ENCODE data around the gene ERC2. TPM values are rescaled to one million over a fixed set of nuclear protein-coding genes. Genes with fewer than 3 reads are reported as not detected.

Gene ERC2
- total and polyA plus RNA-seq, 2 donors (not counting 1 experiment from before 2014, with no cell fraction given), result 0.14 to 0.17 TPM

DNA sequence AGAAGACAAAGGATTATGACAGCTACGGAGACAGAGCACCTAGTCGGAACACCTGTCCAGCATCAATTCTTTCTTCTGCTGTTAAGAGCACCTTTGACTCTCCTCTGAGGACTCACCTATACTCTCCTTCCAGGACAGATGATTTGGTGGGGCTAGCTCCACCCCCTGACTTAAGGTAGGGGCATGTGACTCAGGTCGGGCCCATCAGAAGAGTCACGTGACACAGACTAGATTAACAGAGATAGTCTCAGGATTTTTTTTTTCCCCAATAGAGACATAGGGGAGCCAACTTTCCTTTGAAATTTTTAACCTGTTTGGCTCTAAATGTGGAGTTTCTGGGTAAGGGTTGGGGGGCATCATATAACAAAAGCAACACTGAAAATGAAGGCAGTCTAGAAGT is 969.7 kb downstream of the ERC2 start:
- no peak overlapping the region for H3K9ac ChIP-seq (ENCODE audit: insufficient read depth, low read length)
- no peak for DNase-seq (ENCODE audit: low read depth in 2 of 2)
- H3K4me3 ChIP-seq (replicated peaks in 1 of 4; ENCODE audit: control extremely low read depth in 1 of 4, insufficient read depth in 1 of 4, low read depth in 3 of 4, low read length in 4 of 4), result no peak overlapping the region
- no peaks in the 10 kb centered on the region for H3K27me3 ChIP-seq (ENCODE audit: control insufficient read depth, insufficient read depth, low read length)
- H4K20me1 ChIP-seq (ENCODE audit: control insufficient read depth, extremely low read depth, insufficient read depth, low read length), result no peaks in the 10 kb centered on the region
- no peak overlapping the region for H3K27ac ChIP-seq (ENCODE audit: insufficient read depth, low read length)
- no peaks in the 10 kb centered on the region for H3K79me2 ChIP-seq (ENCODE audit: control insufficient read depth, insufficient read depth, low read length)
- TF ChIP-seq EZH2 (IDR thresholded peaks at IDR 0.05; ENCODE audit: low read length, missing control alignments), result no peak
- TF ChIP-seq, protein P1, sequence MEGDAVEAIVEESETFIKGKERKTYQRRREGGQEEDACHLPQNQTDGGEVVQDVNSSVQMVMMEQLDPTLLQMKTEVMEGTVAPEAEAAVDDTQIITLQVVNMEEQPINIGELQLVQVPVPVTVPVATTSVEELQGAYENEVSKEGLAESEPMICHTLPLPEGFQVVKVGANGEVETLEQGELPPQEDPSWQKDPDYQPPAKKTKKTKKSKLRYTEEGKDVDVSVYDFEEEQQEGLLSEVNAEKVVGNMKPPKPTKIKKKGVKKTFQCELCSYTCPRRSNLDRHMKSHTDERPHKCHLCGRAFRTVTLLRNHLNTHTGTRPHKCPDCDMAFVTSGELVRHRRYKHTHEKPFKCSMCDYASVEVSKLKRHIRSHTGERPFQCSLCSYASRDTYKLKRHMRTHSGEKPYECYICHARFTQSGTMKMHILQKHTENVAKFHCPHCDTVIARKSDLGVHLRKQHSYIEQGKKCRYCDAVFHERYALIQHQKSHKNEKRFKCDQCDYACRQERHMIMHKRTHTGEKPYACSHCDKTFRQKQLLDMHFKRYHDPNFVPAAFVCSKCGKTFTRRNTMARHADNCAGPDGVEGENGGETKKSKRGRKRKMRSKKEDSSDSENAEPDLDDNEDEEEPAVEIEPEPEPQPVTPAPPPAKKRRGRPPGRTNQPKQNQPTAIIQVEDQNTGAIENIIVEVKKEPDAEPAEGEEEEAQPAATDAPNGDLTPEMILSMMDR (conservative IDR thresholded peaks at IDR 0.05 in 1 of 2, IDR thresholded peaks at IDR 0.05 in 1 of 2; ENCODE audit: low read depth in 1 of 2, low read length in 2 of 2), result no peak
- no peaks in the 10 kb centered on the region for H3K9me3 ChIP-seq (ENCODE audit: control insufficient read depth, insufficient read depth, low read depth, low read length)
- no peak overlapping the region for H2AFZ ChIP-seq (ENCODE audit: low read length)
- no peak overlapping the region for H3K4me2 ChIP-seq (ENCODE audit: extremely low read depth, insufficient read depth, low read length)
- H3K4me1 ChIP-seq (ENCODE audit: control insufficient read depth, extremely low read depth, insufficient read depth, low read length), result no peaks in the 10 kb centered on the region
- H3K36me3 ChIP-seq (ENCODE audit: control insufficient read depth, insufficient read depth, low read length), result no peaks in the 10 kb centered on the region

GRCh38 chr3:55497250-55497649 is 971.0 kb downstream of the ERC2 start:
- Histone ChIP-seq H3K79me2 (ENCODE audit: control insufficient read depth, insufficient read depth, low read length) (no peaks in the 10 kb centered on the region), H4K20me1 (ENCODE audit: control insufficient read depth, extremely low read depth, insufficient read depth, low read length) (no peaks in the 10 kb centered on the region), H3K9ac (ENCODE audit: insufficient read depth, low read length) (no peak overlapping the region), H3K9me3 (ENCODE audit: control insufficient read depth, insufficient read depth, low read depth, low read length) (no peaks in the 10 kb centered on the region), H3K36me3 (ENCODE audit: control insufficient read depth, insufficient read depth, low read length) (no peaks in the 10 kb centered on the region), H2AFZ (ENCODE audit: low read length) (no peak overlapping the region), H3K27me3 (ENCODE audit: control insufficient read depth, insufficient read depth, low read length) (no peaks in the 10 kb centered on the region), H3K27ac (ENCODE audit: insufficient read depth, low read length) (no peak overlapping the region), H3K4me1 (ENCODE audit: control insufficient read depth, extremely low read depth, insufficient read depth, low read length) (no peaks in the 10 kb centered on the region), H3K4me2 (ENCODE audit: extremely low read depth, insufficient read depth, low read length) (no peak overlapping the region), H3K4me3 (replicated peaks in 1 of 4; ENCODE audit: control extremely low read depth in 1 of 4, insufficient read depth in 1 of 4, low read depth in 3 of 4, low read length in 4 of 4) (no peak overlapping the region)
- no peak for DNase-seq (ENCODE audit: low read depth in 2 of 2)
- TF ChIP-seq, protein P1 (conservative IDR thresholded peaks at IDR 0.05 in 1 of 2, IDR thresholded peaks at IDR 0.05 in 1 of 2; ENCODE audit: low read depth in 1 of 2, low read length in 2 of 2), result no peak
- no peak for TF ChIP-seq EZH2 (IDR thresholded peaks at IDR 0.05; ENCODE audit: low read length, missing control alignments)

DNA sequence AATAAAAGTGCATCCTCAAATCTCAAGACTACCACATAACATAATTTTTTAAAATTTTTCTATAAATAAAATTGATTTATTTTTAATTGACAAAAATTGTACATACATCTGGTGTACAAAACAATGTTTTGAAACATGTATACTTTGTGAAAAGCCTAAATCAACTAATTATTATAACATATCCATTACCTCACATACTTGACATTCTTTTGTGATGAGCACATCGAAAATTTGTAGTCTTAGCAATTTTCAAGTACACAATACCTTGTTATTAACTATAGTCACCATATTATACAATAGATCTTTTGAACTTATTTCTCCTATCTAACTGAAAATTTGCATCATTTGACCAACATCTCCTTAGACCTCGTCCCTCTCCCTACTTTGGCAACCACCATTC is 973.3 kb downstream of the ERC2 start:
- Histone ChIP-seq H3K4me3 (replicated peaks in 1 of 4; ENCODE audit: control extremely low read depth in 1 of 4, insufficient read depth in 1 of 4, low read depth in 3 of 4, low read length in 4 of 4) (no peak overlapping the region), H3K27me3 (ENCODE audit: control insufficient read depth, insufficient read depth, low read length) (no peaks in the 10 kb centered on the region), H4K20me1 (ENCODE audit: control insufficient read depth, extremely low read depth, insufficient read depth, low read length) (no peaks in the 10 kb centered on the region), H2AFZ (ENCODE audit: low read length) (no peak overlapping the region), H3K4me1 (ENCODE audit: control insufficient read depth, extremely low read depth, insufficient read depth, low read length) (peaks cover 8% of the 10 kb centered on the region), H3K36me3 (ENCODE audit: control insufficient read depth, insufficient read depth, low read length) (no peaks in the 10 kb centered on the region), H3K4me2 (ENCODE audit: extremely low read depth, insufficient read depth, low read length) (no peak overlapping the region), H3K9me3 (ENCODE audit: control insufficient read depth, insufficient read depth, low read depth, low read length) (no peaks in the 10 kb centered on the region), H3K79me2 (ENCODE audit: control insufficient read depth, insufficient read depth, low read length) (no peaks in the 10 kb centered on the region), H3K9ac (ENCODE audit: insufficient read depth, low read length) (no peak overlapping the region), H3K27ac (ENCODE audit: insufficient read depth, low read length) (no peak overlapping the region)
- no peak for TF ChIP-seq EZH2 (IDR thresholded peaks at IDR 0.05; ENCODE audit: low read length, missing control alignments)
- TF ChIP-seq, protein P1 (conservative IDR thresholded peaks at IDR 0.05 in 1 of 2, IDR thresholded peaks at IDR 0.05 in 1 of 2; ENCODE audit: low read depth in 1 of 2, low read length in 2 of 2), result no peak
- no peak for DNase-seq (ENCODE audit: low read depth in 2 of 2)

Measured in fibroblast of lung (primary cell).